HG03439 (cell line): ENCODE data around the gene KIF5C.

Experiments used
- ATAC-seq: cut with Tn5 transposase; IDR thresholded peaks from one replicate; pipeline ENCODE4 v1.9.1; 2021; ENCODE audit warnings: mild to moderate bottlenecking, moderate library complexity; ENCODE audit not compliant: unreplicated experiment

The KIF5C gene

DNA sequence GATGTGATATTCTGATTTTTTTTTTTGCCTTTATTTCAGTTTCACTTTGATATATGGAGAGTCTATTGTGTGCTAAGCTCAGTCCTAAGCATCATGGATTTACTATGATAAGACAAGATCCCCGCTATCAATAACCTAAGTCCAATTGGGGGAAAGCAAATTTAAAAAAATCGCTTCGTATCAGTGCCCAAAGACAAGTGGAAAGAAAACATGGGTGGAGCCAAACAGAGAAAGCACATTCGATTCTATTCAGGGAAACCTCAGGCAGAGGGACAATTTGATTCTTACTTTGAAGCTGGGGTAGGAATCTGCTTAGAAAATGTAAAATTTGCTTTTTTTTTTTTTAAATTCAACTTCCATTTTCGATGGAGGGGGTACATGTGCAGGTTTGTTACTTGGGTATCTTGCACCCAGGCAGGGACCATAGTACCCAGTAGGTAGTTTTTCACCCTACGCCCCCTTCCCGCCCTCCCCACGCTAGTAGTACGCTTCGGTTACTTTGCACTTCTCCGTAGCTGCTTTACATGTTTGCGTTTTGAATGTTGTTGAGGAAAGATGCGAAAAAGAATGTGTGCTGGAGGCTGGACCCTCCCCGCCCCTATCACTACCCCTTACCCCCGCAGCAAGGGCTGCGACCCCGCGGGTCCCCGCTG, 12.4 kb downstream of the KIF5C start:
- no peak for ATAC-seq

DNA sequence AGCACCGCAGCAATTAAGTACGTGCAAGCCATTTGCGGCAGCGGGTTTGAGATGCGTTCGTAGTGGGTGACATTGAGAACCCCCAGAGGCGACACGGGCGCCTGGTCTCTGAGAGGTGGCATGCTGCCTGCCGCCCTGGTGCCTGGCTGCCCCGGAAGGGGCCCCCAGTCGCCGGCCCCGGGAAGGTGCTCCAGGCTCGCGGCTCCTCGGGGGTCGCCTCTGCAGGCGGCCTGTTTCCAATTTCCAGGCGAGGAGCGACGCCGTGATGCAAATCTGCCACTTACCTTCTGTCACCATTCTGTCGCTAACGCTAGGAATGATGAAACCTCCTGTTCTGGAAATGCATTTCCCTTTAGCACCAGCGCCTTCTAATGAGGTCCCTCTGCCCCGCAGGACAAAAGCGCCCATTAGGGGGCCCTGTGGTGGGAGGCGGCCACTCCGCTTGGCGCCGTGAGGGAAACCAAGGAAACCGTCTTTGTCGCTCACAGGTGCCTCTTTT, 13.0 kb downstream of the KIF5C start:
- ATAC-seq = no peak

DNA sequence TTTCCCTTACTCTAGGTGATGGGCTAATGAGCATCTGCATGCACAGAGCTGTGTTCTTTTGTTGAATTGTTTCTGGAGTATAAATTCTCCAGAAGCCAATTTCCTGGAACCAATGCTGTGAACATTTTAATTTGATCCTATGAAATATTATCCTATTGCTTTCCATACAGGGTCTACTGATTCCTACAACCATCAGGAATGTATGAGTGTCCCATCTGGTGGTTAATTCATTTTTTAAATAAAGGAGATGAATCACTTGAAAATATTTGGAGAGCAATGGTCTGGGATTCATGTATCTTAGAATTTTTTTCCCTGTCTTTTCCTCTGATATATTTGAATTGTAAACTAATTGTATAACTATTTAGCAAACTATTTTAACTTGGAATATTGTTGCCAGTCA, 14.0 kb downstream of the KIF5C start:
- ATAC-seq = no peak

DNA sequence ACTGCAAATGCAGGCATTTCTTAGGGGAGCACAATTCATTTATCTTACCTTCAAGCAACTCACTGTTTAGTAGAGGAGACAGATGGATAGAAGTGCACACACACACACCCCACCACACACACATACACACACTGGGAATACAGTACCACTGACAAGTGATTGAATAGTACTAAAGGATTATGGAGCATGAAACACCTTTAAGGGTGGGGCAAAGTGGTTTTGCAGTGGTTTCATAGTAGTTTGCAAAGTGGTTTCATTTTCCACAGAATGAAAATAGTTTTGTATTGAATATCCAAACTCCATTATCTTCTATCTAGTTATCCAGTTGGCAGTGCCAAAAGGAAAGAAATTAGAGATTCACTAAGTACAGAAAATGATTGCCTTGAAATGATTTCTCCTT, 18.9 kb downstream of the KIF5C start:
- ATAC-seq = no peak

DNA sequence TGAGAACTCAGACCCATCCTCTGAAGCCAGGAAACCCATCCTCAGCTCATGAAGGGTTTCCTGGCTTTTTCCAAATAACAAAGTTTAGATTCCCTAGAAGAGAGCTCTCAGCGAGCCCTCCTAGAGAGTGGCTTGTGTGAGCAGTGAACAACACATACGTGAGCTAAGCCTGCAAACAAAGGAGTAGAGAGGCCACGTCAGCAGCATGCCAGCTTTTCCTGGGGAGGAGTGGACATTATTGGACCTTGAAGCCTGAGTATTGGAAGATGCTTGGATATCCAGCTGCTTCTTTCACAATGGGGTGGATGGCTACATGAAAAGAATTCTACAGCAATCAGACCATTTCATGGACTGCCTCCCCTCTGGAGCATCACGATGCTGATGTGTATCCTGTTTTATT, 21.1 kb downstream of the KIF5C start:
- ATAC-seq = no peak

DNA sequence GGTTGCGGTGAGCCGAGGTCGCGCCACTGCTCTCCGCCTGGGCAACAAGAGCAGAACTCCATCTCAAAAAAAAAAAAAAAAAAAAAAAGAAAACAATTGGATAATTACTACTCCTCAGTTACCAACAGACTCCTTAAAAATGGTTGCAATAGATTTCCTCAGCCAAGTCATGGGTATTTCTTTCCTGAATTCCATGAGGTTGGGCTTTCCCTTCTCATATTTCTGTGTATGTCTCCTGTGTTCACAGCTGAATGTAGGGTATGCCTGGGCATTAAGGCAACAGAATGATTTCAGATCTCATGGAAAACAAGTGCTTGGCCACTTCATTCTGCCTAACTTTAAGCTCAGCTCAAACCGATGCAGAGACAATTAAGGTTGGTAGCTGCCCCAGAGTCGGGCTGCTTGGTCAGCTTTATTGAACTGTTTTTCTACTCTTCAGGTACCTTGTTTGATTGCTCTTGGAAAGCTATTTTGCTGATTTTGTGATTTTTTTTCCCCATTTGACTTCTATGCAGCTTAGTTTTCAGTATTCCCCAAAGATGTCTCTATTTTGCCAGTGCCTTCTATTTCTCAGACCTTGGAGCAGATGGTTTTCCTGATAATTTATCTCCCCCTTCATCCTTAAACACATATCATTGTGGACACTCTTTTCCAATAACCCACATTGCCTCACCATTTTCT, 24.8 kb downstream of the KIF5C start:
- ATAC-seq = no peak

DNA sequence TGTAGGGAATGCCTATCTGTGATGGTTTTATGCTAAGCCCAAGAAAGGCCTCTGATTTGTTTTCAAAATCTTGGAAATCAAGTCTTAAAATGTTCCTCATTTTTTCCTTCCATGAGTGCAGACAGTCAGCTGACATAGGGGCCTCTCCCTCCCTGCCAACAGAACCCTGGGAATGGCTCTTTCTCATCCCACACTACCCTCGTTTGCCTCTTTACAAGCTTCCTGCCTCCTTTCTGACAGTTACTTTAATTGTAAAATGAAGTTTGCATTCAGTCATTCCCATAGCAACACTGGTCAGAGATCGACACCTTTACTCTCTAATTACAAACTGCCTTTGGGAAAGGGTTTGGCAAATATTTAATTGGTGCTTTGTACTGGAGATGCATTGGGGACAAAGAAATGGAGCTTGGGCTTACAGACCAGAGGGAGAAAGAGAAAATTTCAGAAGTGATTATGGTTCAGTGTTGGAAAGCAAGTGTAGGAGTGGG, 25.4 kb downstream of the KIF5C start:
- ATAC-seq = no peak

DNA sequence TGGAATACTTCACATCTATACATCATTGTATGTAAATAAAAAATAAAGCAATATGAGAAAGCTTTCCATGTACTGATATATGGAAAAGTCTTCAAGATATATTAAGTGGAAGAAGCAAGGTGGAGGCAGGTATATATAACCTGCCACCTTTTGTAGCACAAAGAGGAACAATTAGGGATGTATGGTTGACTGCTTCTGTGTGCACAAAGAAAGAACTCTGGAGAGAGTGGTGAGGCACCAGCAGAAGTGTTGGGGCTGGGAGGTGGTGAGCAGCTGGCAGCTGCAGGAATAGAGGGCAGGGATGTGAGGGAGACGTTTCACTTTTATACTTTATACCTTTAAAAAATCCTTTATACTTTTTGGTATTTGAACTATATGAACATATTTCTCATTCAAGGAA, 26.1 kb downstream of the KIF5C start:
- no peak for ATAC-seq

DNA sequence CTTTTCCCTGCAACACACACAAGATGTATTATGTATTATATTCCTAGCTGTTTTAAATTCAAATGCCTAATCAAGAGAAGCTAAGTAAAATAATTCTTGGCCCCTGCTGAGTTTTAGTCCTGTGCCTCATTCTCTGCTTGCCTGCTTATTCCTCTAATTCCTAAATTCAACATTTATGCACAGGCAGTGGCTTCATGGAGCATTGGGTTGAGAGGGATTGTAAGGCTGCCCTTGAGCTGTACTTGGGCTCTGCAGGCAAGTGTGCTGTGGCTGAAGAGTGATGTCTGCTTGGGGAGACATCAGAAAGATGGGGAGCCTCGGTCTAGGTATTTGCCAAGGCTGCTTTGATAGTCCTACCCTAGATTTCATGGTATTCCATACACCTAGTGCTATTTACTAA, 27.8 kb downstream of the KIF5C start:
- no peak for ATAC-seq

DNA sequence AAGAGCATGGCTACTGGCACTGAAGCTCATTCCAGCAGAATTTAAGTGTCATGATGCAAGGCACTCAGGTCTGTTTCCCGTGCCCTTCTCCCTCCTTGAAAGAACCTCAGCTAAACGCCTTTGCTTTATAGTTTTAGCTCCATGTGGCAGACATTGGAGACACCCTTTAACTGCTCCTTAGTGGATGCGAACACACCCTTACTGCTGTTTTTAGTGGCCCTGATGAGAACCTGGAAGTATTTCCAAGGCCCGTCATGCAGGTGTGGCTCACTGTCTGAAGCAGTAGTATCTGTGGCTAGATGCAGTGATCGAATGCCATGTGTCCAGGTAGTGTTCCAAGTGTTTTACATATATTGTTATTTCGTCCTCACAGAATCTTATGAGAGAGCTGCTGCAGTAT, 28.3 kb downstream of the KIF5C start:
- no peak for ATAC-seq

DNA sequence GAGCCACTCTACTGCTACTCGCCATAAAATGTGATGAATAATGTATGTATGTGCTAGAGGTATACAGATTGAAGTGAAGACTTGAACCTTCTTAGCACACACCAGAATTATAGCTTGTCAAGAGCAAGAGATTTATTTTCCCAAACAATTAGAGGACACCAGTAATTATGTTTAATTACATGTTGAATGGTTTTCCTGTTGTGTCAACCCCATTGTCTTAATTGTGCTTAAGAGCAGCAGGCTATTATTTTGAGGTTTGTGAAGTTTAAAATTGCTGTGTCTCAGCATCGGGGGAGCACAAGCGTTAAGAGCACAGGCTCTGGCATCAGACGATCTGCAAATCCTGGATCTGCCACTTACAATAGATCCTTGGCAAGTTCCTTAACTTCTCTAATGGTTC, 29.0 kb downstream of the KIF5C start:
- ATAC-seq = no peak

DNA sequence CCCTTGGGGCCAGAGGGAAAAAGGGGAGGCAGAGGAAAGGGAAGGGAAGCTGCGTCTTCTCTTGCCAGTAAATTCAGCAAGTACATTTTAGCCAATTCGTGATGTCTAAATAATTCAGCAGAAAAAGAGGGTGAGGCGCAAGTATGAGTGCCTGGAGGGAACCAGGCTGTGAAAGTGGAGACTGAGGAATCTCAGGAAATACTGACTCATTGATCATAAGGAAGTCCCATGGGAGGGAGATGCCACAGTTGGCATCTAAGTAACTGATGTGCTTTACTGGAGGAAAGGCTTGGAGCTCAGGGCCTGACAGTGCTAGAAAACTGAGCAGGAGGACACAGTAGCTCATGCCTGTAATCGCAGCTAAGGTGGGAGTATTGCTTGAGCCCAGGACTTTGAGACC, 31.1 kb downstream of the KIF5C start:
- ATAC-seq = no peak

DNA sequence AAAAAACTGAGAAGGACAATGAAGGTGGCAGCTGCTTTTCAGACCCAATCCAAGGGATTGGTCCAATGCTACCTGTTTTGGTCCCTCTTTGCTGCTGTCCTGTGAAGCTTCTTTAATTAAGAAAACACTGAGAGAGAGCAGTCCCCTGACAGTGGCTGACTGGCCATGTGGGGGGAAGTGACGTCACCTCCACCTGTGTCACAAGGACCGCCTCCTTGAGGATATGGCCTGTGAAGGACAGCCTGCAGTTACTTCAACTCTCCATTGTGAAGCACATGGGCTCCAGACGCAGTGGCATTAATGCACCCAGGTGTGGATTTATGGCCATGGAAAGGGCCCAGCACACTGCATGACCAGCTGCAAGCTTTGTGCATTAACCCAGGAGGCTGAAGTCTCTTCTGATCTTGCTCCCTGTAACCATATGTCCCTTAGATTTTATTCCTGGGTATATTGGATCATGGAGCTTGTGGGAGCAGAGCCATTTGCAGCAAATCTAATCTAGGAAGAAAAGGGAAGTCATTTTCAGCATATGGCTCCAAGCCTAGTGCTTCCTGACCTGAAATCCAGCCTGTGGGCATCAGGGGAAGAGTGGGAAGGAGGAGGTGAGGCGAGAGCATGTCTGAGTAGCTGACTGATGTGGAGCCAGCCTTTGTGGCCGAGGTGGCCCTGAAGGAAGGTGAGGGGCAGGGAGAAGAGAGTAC, 32.2 kb downstream of the KIF5C start:
- no peak for ATAC-seq

DNA sequence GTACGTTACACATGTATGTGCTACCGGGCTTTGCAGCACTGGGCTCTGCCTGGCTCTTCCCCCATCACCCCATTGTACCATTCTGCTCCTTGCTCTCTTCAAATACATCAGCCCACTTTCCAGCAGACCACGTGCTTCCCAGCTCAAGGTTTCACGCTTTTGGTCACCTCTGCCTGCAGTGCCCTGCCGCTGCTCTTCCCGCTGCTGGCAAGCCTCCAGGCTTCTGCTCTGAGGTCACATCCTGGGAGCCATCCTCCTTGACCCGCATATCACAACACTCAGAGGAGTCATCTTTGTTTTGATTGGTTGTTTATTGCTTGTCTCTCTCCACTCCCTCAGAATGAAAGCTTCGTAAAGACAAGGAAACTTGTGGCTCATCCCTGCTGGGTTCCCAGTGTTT, 34.1 kb downstream of the KIF5C start:
- no peak for ATAC-seq

DNA sequence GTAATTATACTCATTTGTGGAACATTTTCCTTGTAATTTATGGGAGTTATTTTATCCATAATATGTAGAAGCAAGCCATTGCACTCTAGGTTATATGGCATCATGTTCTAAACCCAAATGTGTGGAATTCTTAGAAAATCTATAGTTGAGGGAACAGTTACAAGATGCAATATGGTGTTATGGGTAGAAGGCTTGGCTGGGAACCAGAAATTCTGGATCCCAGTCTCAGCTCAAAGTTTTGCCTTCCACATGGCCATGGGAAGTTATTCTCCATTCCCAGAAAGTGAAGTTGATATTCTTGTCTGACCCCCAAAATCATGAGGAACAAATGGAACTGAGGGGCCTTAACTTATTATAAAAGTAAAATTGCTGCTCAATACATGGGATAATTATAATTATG, 38.0 kb downstream of the KIF5C start:
- ATAC-seq = no peak

DNA sequence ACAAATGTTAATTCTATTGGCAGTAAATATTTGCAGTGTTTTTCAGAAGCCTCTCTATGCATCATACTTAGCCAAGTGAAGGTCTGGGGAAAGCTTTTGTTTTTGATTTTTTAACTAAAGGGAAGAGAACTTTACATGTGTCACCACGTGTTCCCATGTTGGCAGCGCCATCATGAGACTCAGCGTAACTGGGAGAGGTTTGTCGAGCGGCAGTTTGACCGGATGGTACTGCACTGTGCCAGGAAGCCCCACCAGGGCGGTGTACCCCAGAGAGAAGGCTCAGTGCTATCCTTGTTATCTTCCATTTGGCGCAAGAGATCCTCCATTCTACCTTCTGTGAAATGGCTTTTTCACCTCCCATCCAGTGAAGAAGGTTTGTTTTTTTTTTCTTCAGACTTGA, 38.5 kb downstream of the KIF5C start:
- no peak for ATAC-seq

DNA sequence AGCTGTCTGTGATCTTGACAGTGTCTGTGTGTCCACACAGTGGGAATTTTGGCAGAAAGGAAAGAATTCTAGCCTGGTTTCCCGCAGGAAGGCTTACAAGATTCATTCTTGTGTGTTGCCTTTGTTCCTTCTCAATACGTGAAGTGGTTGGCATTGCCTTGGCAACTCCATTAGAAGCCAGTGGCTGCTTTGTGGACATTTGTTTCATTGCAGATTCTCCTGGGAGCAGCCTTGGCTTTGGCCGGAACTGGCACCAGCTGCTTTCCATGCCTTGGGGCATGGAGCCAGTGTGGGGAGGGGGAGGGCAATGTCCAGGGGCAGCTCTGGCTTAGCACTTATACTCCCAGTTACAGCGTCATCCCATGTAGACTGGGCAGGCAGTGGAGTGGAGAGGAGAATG, 39.4 kb downstream of the KIF5C start:
- ATAC-seq = no peak

DNA sequence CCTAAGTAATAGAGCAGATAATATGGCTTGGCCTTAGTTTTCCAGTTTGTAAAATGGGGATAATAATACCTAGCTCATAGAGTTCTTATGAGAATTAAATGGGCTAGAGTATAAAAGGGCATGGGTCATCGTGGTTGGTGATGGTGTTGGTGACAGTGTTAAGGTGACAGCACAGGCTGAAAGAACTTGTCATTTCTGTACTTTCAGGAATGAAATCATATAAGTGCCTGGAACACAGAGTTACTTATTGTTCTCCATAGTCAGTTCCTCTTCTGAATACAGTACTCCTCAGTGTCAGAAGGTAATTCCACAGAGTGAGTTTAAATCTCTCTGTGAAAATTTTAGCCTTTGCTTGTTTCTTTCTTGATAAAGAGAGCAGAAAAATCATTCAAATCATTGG, 42.4 kb downstream of the KIF5C start:
- ATAC-seq = no peak

DNA sequence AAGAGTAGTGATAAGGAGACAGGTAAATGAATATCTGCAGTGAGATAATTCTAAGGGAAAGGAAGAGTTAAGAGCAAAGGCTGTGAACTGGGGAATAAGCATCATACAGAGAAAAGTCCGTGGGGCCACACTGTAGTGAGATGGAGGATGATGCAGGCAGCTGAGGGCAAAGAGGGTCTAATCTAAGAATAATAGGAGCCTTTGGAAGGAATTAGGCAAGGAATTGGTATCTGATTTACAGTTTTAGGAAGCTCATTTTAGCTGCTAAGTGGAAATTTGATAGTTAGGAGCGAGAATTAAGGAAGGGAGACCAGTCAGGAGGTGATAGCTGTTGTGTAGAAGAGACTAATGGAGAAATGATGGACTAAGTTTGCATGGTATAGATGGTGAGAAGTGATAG, 43.5 kb downstream of the KIF5C start:
- ATAC-seq = no peak

DNA sequence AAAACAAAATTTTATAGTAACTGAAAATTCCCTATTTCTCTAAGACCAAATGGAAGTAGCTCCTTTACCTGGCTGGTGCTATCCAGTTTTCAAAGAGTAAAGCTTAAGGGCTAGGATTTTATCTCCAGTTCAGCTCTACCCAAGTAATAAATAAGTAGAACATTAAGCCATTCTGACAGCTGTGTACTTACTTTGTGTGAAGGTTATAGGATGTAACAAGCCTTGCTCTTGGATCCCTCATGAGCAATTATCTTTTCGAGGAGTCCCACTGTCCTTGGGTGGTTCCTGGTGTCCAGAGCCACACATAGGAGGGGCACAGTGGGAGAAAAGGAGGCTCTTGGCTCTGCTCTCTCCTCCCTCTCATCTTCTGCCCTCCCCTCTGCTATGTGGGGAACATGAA, 45.5 kb downstream of the KIF5C start:
- no peak for ATAC-seq

DNA sequence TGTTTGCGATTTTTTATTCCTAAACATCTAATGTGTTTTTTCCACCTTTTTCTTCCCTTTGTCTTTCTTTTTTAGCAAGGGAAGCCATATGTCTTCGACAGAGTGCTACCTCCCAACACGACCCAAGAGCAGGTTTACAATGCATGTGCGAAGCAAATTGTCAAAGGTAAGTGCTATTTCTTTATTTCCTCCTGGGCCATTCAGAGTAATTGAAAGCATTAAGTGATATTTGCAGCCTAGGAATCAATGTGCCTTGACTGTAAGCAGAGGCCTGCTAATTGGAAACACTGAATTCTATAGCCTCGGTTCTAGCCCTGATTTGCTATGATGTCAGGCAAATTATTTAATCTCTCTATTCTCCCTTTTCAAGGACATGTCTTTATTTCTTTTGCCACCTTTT, 47.0 kb downstream of the KIF5C start:
- no peak for ATAC-seq
